GM18526 (cell line): ENCODE results near the gene HOXD11.

Source experiments
- POLR2A ChIP-seq: IDR thresholded peaks from 3 replicates; pipeline ENCODE4 v1.6.1; 2011; ENCODE audit not compliant: insufficient read length; ENCODE audit errors: extremely low read depth

The HOXD11 gene

GRCh38 chr2:176096986-176097819 lies 9.9 kb upstream of the HOXD11 start:
- no peak for TF ChIP-seq POLR2A

DNA sequence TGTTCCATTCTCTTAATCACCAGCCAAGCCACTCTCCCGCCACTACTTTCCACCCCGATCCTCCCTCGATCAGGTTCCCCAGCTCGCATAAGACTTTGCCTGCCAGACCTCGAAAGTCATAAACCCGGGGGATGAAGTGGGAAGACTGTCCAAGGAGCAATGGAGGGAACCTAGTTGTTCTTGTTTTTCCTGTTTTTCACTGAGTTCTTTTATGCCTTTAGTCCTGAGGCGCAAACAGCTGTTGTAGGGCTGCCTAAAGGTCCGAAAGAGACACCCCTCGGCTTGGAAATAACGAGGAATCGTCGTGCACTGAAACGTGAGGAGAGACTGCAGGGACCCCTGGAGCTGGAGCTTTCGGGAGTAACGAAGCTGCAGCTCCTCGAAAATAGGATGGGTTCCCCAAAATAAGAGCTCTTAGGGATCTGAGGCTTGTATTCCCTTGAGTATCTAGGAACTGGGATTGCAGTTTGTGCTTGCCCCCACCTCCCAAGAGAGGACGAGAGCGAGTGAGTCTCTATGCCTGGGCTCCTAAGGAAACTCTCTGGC lies 9.2 kb upstream of the HOXD11 start:
- no peak for TF ChIP-seq POLR2A

DNA sequence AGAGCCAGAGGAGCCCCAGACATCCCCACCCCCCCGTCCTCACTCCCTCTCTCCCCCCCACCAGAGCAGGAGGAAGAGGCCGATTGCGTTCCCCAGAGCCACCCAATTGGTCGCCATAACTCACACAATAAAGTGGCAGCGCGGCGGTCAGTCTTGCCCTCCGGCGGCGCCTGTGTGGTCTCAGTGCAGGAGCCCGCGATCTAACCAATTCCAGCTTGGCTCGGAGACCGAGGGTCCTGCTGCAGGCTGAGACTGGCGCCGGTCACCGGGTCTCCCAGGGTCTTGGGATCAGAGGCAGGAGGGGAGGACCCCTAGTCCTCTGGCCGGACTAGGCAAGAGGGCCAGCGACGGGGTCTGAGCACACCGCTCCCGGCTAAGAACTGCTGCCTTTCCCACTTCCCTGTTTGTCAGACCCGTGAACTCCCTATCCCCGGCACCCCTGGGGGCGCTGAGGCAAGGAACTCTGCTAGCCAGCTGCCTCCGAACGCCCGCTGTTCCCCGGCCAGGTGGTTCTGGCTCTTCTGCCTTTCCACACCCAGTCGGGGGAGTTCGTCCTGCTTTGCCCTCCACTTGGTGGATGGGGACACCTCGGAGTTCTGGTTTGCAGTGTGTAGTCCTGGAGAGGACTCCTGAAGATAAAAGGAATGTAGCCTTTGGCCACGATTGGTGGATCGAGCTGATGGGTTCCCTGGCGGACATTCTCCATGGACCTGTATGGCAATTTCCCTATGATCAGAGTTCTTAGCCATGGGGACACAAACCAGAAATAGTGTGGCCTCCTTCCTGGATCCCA lies 8.5 kb upstream of the HOXD11 start:
- no peak for TF ChIP-seq POLR2A

DNA sequence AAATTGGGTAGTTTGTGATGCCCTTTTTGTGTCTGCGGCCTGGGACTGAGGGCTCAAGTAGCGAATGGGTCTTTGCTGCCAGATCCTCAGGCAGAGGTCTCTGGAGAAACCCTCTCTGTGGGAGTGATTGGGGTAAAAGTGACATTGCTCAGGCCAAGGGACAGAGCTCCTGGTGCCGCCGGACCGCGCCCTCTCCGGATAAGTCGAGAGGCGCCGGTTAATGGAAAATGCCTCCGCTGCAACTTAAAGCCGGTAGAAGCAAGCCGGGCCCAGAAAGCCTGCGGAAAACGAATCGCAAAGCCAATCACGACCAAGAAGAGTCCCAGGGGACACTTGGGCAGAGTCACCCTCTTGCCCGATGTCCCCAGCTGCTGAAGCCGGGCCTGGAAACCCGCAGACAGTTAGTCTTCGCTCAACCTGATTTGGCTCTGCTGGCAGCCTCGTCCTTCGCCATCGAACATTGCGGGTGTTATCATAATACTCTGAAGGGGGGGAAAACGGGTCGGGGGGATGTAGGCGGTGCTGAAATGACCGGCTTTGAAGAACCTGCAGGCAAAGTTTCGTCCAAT lies 7.8 kb upstream of the HOXD11 start:
- TF ChIP-seq POLR2A = no peak

DNA sequence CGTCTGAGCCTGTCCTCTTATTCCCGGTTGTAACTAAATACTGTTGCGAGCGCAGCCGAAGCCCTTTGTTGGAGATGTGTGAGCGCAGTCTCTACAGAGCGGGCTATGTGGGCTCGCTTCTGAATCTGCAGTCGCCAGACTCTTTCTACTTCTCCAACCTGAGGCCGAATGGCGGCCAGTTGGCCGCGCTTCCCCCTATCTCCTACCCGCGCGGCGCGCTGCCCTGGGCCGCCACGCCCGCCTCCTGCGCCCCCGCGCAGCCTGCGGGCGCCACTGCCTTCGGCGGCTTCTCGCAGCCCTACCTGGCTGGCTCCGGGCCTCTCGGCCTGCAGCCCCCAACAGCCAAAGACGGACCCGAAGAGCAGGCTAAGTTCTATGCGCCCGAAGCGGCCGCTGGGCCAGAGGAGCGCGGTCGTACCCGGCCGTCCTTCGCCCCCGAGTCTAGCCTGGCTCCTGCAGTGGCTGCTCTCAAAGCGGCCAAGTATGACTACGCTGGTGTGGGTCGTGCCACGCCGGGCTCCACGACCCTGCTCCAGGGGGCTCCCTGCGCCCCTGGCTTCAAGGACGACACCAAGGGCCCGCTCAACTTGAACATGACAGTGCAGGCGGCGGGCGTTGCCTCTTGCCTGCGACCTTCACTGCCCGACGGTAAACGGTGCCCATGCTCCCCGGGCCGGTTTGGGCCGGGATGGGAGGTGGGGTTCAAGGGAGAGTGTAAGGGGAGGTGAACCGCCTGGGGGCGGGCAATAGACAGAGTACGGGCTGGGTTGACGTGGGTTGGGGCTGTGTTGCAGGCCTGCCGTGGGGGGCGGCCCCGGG lies 7.1 kb upstream of the HOXD11 start, which contains the start of gene HOXD12:
Gene HOXD12 (plus strand): TSS at position 68 of the 819 bp plus-strand sequence. CDS start 7 bp downstream, at position 75.
- no peak for TF ChIP-seq POLR2A

DNA sequence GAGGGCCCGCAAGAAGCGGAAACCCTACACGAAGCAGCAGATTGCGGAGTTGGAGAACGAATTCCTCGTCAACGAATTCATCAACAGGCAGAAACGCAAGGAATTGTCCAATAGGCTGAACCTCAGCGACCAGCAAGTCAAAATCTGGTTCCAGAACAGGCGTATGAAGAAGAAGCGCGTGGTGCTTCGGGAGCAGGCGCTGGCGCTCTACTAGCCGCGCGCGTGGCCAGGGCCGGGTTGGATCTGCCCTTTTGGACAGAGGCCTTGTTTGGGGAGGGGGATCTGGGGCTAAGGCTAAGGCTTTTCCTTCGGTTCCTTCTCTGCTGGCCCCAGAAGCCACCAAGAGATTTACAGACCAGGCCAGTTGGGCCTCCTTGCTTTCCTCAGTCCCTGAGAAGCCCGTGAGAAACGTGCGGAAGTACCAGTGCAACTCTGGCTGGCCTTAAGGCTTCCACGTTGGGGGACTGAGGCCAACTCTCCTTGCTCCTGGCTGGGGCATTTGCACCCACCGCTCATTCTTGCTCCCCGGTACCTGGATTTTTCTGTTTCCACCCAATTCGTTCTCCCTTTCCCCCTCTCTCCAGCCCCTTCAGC lies 6.4 kb upstream of the HOXD11 start:
- no peak for TF ChIP-seq POLR2A

GRCh38 chr2:176101216-176101830 lies 5.8 kb upstream of the HOXD11 start:
- TF ChIP-seq POLR2A = no peak

DNA sequence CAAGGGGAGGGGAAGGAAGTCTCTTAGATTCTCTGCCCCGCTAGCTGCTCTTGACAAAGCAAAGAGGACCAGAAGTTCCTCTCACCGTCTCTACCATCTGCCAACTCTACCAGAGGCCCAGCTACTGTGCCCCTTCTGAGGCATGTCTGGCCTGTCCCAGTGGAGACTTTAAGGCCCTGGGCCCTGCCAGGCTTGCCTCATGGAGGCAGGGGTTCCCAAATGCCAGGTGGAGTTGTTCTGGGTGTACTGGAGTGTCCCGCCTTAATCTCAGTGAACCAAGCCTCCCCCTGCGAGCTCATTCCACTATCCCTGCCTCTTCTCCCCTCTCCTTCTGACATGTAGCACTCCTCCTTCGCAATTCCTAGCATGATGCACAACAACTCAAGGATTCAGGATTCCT lies 5.2 kb upstream of the HOXD11 start:
- no peak for TF ChIP-seq POLR2A

GRCh38 chr2:176102309-176102866 lies 4.7 kb upstream of the HOXD11 start:
- TF ChIP-seq POLR2A = no peak

DNA sequence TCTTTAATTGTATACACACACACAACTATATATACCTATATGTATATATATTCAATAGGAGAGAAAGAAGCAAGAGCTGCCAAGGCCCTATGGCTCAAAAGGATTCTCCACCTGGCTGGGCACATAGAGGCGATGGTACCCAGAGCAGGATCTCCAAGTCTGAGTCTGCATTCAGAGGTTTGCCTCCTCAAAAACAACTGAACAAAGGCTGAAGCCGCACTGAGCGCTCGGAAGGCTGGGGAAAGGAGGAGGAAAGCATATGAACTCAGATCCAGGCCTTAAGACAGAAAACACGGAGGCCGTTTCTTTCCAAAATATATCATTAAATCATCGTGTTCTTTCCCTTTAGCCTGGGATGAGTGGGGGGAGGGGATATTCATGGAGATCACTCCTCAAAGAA lies 3.9 kb upstream of the HOXD11 start:
- TF ChIP-seq POLR2A = no peak

GRCh38 chr2:176103742-176104315 lies 3.3 kb upstream of the HOXD11 start:
- TF ChIP-seq POLR2A = no peak

- no peak for TF ChIP-seq POLR2A
These were observed 2.6 kb upstream of the HOXD11 start for GRCh38 chr2:176104316-176105077.
